ENCODE data around the gene CPLANE2.

DNA sequence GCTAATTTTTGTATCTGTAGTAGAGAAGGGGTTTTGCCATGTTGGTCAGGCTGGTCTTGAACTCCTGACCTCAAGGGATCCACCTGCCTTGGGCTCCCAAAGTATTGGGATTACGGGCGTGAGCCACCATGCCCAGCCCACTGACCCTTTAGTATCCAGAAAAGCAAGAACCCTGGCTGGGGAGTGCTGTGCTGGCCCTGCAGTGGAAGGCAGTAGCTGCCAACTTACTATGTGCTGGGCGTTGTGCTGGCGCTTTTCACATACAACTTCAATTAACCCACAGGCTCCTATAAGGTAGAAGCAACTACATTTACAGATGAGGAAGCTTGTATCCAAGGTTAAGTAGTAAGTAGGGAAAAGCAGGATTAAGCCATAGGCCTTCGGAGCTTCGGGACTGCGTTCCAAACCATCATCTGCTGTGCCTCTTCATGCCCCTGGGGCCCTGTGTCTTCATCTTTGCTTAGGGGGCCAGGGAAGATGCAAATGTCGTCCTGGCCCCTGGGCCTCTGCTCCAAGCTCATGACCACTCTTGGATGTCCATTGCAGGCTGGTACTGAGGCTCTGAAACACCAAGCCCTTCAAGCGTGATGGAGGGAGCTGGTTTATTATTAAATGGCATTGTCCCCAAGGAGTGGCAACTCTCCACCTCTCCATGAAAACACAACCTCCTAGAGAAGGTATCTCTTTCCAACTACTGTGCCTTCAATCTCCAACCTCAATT is 8.7 kb upstream of the CPLANE2 start:
- TF ChIP-seq, protein P1, sequence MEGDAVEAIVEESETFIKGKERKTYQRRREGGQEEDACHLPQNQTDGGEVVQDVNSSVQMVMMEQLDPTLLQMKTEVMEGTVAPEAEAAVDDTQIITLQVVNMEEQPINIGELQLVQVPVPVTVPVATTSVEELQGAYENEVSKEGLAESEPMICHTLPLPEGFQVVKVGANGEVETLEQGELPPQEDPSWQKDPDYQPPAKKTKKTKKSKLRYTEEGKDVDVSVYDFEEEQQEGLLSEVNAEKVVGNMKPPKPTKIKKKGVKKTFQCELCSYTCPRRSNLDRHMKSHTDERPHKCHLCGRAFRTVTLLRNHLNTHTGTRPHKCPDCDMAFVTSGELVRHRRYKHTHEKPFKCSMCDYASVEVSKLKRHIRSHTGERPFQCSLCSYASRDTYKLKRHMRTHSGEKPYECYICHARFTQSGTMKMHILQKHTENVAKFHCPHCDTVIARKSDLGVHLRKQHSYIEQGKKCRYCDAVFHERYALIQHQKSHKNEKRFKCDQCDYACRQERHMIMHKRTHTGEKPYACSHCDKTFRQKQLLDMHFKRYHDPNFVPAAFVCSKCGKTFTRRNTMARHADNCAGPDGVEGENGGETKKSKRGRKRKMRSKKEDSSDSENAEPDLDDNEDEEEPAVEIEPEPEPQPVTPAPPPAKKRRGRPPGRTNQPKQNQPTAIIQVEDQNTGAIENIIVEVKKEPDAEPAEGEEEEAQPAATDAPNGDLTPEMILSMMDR (conservative IDR thresholded peaks at IDR 0.05; ENCODE audit: low read length) = no peak
- no peak for TF ChIP-seq EZH2phosphoT487 (IDR thresholded peaks at IDR 0.05; ENCODE audit: borderline replicate concordance, low read depth, low read length)

Measured in OCI-LY7 (cell line).